WTC11 (cell line): ENCODE results near the gene HOXD13. TPM values are rescaled to one million over a fixed set of nuclear protein-coding genes. Genes with fewer than 3 reads are reported as not detected.

Source experiments
- ATAC-seq: fragments of 200-7000 bp; cut with Tn5 transposase; 2 replicates; pipeline ENCODE4 v1.10.0; 2021; ENCODE audit warnings: mild to moderate bottlenecking, moderate library complexity
- CTCF ChIA-PET: fragments of 300-600 bp; sonication (Branson Sonifier 250); formaldehyde crosslinking; loops from one replicate; lab custom pipeline; 2021; ENCODE audit warnings: antibody characterized with exemption; lab: Charles Lee
- POLR2A ChIA-PET: fragments of 350-600 bp; sonication (Branson Sonifier 250); formaldehyde crosslinking; loops from one replicate; lab custom pipeline; 2021; ENCODE audit warnings: antibody characterized with exemption; lab: Charles Lee
- DNase-seq: peaks from one replicate; pipeline ENCODE4 v3.0.0; 2021; ENCODE audit warnings: low spot score
- H3K27ac Mint-ChIP-seq: 2 replicates; pipeline ENCODE4 v1.8.0; 2021; ENCODE audit warnings: mixed read lengths
- H3K27me3 Mint-ChIP-seq: 2 replicates; pipeline ENCODE4 v1.8.0; 2021; ENCODE audit warnings: low read depth, mild to moderate bottlenecking, moderate library complexity, mixed read lengths
- H3K36me3 Mint-ChIP-seq: 2 replicates; pipeline ENCODE4 v1.8.0; 2021; ENCODE audit warnings: mixed read lengths
- H3K4me1 Mint-ChIP-seq: 2 replicates; pipeline ENCODE4 v1.8.0; 2022; ENCODE audit warnings: mixed read lengths
- H3K4me3 Mint-ChIP-seq: 2 replicates; pipeline ENCODE4 v1.8.0; 2021; ENCODE audit warnings: mild to moderate bottlenecking, moderate library complexity, mixed read lengths
- H3K9me3 Mint-ChIP-seq: 2 replicates; pipeline ENCODE4 v1.8.0; 2021; ENCODE audit warnings: mixed read lengths
- ARID4B ChIP-seq: sonication (generic); formaldehyde crosslinking; IDR thresholded peaks from 2 replicates; pipeline ENCODE4 v1.8.0; 2023; ENCODE audit warnings: missing genetic modification reagents, mild to moderate bottlenecking, borderline replicate concordance
- E2F1 ChIP-seq: sonication (generic); formaldehyde crosslinking; IDR thresholded peaks from 2 replicates; pipeline ENCODE4 v1.8.0; 2022; ENCODE audit warnings: mild to moderate bottlenecking, missing genetic modification reagents
- GRHL2 ChIP-seq: fragments of 250-450 bp; sonication (Bioruptor Pico); IDR thresholded peaks from 2 replicates; pipeline ENCODE4 v1.8.0; 2022; ENCODE audit warnings: mild to moderate bottlenecking, moderate library complexity; ENCODE audit not compliant: insufficient replicate concordance, severe bottlenecking
- GTF2I ChIP-seq: fragments of 250-450 bp; sonication (Bioruptor Pico); conservative IDR thresholded peaks from 2 replicates; pipeline ENCODE4 v1.4.0; 2021; ENCODE audit warnings: mild to moderate bottlenecking
- JAZF1 ChIP-seq: fragments of 250-450 bp; sonication (Bioruptor Pico); IDR thresholded peaks from 2 replicates; pipeline ENCODE4 v1.9.0; 2021; ENCODE audit warnings: moderate library complexity, mild to moderate bottlenecking, inconsistent platforms
- KAT7 ChIP-seq: sonication (generic); formaldehyde crosslinking; IDR thresholded peaks from 2 replicates; pipeline ENCODE4 v1.8.1; 2023; ENCODE audit warnings: missing genetic modification reagents, mild to moderate bottlenecking, borderline replicate concordance
- MAX ChIP-seq: sonication (generic); formaldehyde crosslinking; IDR thresholded peaks from 2 replicates; pipeline ENCODE4 v1.8.0; 2022; ENCODE audit warnings: mild to moderate bottlenecking, missing genetic modification reagents
- RELA ChIP-seq: sonication (generic); formaldehyde crosslinking; IDR thresholded peaks from 2 replicates; pipeline ENCODE4 v1.8.1; 2022; ENCODE audit warnings: missing genetic modification reagents, mild to moderate bottlenecking, borderline replicate concordance
- TP53 ChIP-seq: sonication (generic); formaldehyde crosslinking; IDR thresholded peaks from 2 replicates; pipeline ENCODE4 v1.8.1; 2023; ENCODE audit warnings: mild to moderate bottlenecking, missing genetic modification reagents
- ZBTB43 ChIP-seq: sonication (generic); formaldehyde crosslinking; IDR thresholded peaks from 2 replicates; pipeline ENCODE4 v1.8.1; 2023; ENCODE audit warnings: mild to moderate bottlenecking, missing genetic modification reagents
- ZNF219 ChIP-seq: sonication (generic); formaldehyde crosslinking; IDR thresholded peaks from 2 replicates; pipeline ENCODE4 v1.8.0; 2023; ENCODE audit warnings: missing genetic modification reagents, mild to moderate bottlenecking, borderline replicate concordance
- ZNF425 ChIP-seq: fragments of 250-450 bp; sonication (Bioruptor Pico); conservative IDR thresholded peaks from 2 replicates; pipeline ENCODE4 v1.9.0; 2021; ENCODE audit warnings: mild to moderate bottlenecking
- total RNA-seq: library from RNA; stranded (reverse); gene quantifications from 3 replicates; pipeline ENCODE4 v1.2.3, GENCODE V29; 2021
- TF ChIP-seq, protein P1 (sequence below): sonication (generic); formaldehyde crosslinking; IDR thresholded peaks from 2 replicates; pipeline ENCODE4 v1.8.0; 2022; ENCODE audit warnings: mild to moderate bottlenecking, missing genetic modification reagents
- TF ChIP-seq, protein P2 (sequence below): fragments of 250-450 bp; sonication (Bioruptor Pico); IDR thresholded peaks from 2 replicates; pipeline ENCODE4 v1.9.0; 2021; ENCODE audit warnings: mild to moderate bottlenecking
- TF ChIP-seq, protein P3 (sequence below): fragments of 250-450 bp; sonication (Bioruptor Pico); IDR thresholded peaks from 2 replicates; pipeline ENCODE4 v1.8.0; 2021; ENCODE audit warnings: mild to moderate bottlenecking
- TF ChIP-seq, protein P4 (sequence below): fragments of 250-450 bp; sonication (Bioruptor Pico); IDR thresholded peaks from 2 replicates; pipeline ENCODE4 v1.9.0; 2021; ENCODE audit warnings: mild to moderate bottlenecking, borderline replicate concordance

The HOXD13 gene
- total RNA-seq, 1 experiment from 2014 or later: not detected

DNA sequence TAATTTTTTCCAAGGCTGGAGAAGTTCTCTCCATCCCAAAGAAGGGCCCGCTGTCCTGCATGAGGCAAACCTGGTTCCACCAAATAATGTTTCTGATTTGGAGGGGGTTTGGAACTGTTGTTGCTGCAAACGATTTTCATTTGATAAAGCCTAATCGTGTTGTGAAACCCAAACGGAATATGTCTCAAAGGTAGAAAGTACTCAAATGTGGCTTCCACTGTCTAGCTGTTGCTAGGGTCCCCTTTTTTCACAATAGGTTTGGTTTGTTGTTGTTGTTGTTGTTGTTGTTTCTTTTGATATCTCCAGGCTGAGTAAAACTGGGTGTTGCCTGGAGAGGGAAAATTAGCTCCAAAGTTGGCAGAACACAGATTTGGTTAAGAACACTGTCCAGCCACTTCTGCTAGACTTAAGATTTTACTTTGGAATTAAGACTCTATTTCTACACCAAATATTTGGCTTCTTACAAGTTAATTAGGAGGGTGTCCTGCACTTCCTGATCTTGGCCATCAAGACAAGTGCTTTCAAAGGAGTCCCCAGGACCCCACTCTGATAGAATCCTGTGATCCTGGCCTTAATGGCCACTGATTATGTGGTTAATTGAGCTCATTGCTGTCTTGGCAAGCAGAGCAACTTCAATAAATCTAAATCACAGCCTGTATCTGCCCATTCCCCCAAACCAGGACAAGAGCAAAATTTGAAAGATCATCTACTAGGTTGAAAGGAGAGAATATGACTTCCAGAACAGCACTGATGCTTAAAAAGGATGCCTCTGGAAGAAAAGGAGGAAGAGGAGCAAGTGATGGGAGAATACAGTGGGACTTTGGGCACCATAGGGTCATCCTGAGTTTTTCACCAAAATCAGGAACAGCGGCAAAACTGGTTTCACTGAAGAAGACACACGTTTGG is 3.3 kb upstream of the HOXD13 start:
- Mint-ChIP-seq H3K4me1 (peaks cover 46% of the 10 kb centered on the region), H3K4me3 (no peak overlapping the region), H3K36me3 (peaks cover 9% of the 10 kb centered on the region), H3K9me3 (no peaks in the 10 kb centered on the region), H3K27me3 (peaks cover 97% of the 10 kb centered on the region), H3K27ac (no peak overlapping the region)
- DNase-seq (no peak), ATAC-seq (no peak)
- POLR2A ChIA-PET: no interaction called here
- CTCF ChIA-PET: interaction anchor here (0.9 to 2.4 kb wide), 4 partner anchors 9 to 22 kb away, joined by 3 to 27 read pairs (median 4); no protein-coding TSS in a partner anchor
- TF ChIP-seq GTF2I (CRISPR knock-in tag) (no peak), RELA (CRISPR knock-in tag) (no peak), JAZF1 (CRISPR knock-in tag) (no peak), TP53 (CRISPR knock-in tag) (no peak), ARID4B (CRISPR knock-in tag) (no peak), ZBTB43 (no peak), GRHL2 (CRISPR knock-in tag) (no peak), KAT7 (CRISPR knock-in tag) (no peak), E2F1 (CRISPR knock-in tag) (no peak), ZNF219 (CRISPR knock-in tag) (no peak), MAX (no peak), ZNF425 (CRISPR knock-in tag) (no peak)
- TF ChIP-seq, protein P1, sequence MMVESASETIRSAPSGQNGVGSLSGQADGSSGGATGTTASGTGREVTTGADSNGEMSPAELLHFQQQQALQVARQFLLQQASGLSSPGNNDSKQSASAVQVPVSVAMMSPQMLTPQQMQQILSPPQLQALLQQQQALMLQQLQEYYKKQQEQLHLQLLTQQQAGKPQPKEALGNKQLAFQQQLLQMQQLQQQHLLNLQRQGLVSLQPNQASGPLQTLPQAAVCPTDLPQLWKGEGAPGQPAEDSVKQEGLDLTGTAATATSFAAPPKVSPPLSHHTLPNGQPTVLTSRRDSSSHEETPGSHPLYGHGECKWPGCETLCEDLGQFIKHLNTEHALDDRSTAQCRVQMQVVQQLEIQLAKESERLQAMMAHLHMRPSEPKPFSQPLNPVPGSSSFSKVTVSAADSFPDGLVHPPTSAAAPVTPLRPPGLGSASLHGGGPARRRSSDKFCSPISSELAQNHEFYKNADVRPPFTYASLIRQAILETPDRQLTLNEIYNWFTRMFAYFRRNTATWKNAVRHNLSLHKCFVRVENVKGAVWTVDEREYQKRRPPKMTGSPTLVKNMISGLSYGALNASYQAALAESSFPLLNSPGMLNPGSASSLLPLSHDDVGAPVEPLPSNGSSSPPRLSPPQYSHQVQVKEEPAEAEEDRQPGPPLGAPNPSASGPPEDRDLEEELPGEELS (CRISPR knock-in tag): no peak
- TF ChIP-seq, protein P2, sequence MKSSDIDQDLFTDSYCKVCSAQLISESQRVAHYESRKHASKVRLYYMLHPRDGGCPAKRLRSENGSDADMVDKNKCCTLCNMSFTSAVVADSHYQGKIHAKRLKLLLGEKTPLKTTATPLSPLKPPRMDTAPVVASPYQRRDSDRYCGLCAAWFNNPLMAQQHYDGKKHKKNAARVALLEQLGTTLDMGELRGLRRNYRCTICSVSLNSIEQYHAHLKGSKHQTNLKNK: no peak
- TF ChIP-seq, protein P3, sequence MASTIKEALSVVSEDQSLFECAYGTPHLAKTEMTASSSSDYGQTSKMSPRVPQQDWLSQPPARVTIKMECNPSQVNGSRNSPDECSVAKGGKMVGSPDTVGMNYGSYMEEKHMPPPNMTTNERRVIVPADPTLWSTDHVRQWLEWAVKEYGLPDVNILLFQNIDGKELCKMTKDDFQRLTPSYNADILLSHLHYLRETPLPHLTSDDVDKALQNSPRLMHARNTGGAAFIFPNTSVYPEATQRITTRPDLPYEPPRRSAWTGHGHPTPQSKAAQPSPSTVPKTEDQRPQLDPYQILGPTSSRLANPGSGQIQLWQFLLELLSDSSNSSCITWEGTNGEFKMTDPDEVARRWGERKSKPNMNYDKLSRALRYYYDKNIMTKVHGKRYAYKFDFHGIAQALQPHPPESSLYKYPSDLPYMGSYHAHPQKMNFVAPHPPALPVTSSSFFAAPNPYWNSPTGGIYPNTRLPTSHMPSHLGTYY (CRISPR knock-in tag): no peak
- TF ChIP-seq, protein P4, sequence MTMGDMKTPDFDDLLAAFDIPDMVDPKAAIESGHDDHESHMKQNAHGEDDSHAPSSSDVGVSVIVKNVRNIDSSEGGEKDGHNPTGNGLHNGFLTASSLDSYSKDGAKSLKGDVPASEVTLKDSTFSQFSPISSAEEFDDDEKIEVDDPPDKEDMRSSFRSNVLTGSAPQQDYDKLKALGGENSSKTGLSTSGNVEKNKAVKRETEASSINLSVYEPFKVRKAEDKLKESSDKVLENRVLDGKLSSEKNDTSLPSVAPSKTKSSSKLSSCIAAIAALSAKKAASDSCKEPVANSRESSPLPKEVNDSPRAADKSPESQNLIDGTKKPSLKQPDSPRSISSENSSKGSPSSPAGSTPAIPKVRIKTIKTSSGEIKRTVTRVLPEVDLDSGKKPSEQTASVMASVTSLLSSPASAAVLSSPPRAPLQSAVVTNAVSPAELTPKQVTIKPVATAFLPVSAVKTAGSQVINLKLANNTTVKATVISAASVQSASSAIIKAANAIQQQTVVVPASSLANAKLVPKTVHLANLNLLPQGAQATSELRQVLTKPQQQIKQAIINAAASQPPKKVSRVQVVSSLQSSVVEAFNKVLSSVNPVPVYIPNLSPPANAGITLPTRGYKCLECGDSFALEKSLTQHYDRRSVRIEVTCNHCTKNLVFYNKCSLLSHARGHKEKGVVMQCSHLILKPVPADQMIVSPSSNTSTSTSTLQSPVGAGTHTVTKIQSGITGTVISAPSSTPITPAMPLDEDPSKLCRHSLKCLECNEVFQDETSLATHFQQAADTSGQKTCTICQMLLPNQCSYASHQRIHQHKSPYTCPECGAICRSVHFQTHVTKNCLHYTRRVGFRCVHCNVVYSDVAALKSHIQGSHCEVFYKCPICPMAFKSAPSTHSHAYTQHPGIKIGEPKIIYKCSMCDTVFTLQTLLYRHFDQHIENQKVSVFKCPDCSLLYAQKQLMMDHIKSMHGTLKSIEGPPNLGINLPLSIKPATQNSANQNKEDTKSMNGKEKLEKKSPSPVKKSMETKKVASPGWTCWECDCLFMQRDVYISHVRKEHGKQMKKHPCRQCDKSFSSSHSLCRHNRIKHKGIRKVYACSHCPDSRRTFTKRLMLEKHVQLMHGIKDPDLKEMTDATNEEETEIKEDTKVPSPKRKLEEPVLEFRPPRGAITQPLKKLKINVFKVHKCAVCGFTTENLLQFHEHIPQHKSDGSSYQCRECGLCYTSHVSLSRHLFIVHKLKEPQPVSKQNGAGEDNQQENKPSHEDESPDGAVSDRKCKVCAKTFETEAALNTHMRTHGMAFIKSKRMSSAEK (CRISPR knock-in tag): no peak
